ENCODE data around the gene RYR2. TPM values are rescaled to one million over a fixed set of nuclear protein-coding genes. Genes with fewer than 3 reads are reported as not detected.

RYR2 gene
- total RNA-seq, 1 experiment from 2014 or later = 3.4 TPM

GRCh38 chr1:237740846-237741245, 698.9 kb downstream of the RYR2 start:
- Histone ChIP-seq H3K27ac (ENCODE audit: insufficient read length, low read depth, low read length) (no peak overlapping the region), H3K56ac (ENCODE audit: insufficient read length, low read depth, low read length) (no peak overlapping the region), H2BK15ac (ENCODE audit: low read depth, low read length) (no peak overlapping the region), H3K23me2 (ENCODE audit: insufficient read length, low read depth, low read length, poor library complexity, severe bottlenecking) (no peaks in the 10 kb centered on the region), H4K5ac (ENCODE audit: insufficient read length, low read depth, low read length) (no peak overlapping the region), H3K79me1 (ENCODE audit: insufficient read depth, low read depth, low read length, poor library complexity, severe bottlenecking) (no peaks in the 10 kb centered on the region), H3K9ac (ENCODE audit: extremely low read depth, insufficient read length, low read length) (no peak overlapping the region), H4K91ac (ENCODE audit: insufficient read length, low read depth, low read length) (no peak overlapping the region), H4K8ac (replicated peaks; ENCODE audit: insufficient read length, low read depth, low read length) (no peak overlapping the region), H3K4me1 (ENCODE audit: insufficient read depth, low read length) (peaks cover 2% of the 10 kb centered on the region; the same call in 1 of the 2 replicates), H3K14ac (ENCODE audit: insufficient read depth, low read length) (no peak overlapping the region), H2BK120ac (ENCODE audit: low read depth, low read length, poor library complexity, severe bottlenecking) (no peak overlapping the region), H3K4ac (ENCODE audit: low read depth, low read length) (no peak overlapping the region), H2AFZ (ENCODE audit: low read length) (no peak overlapping the region), H2BK20ac (ENCODE audit: low read depth, low read length, poor library complexity, severe bottlenecking) (no peak overlapping the region), H2BK12ac (ENCODE audit: insufficient read length, low read depth, low read length) (no peak overlapping the region), H3T11ph (ENCODE audit: low read length) (no peak overlapping the region), H4K20me1 (ENCODE audit: control insufficient read depth, insufficient read depth, insufficient read length) (no peaks in the 10 kb centered on the region), H3K9me3 (ENCODE audit: control insufficient read depth, low read depth, low read length) (no peaks in the 10 kb centered on the region), H3K4me2 (ENCODE audit: insufficient read depth, insufficient read length, low read length) (no peak overlapping the region), H3K79me2 (ENCODE audit: insufficient read depth, low read length) (no peaks in the 10 kb centered on the region), H3K27me3 (ENCODE audit: insufficient read depth, low read length) (no peaks in the 10 kb centered on the region), H3K18ac (ENCODE audit: insufficient read length, low read depth, low read length) (no peak overlapping the region), H2BK5ac (ENCODE audit: insufficient read length, low read length) (no peak overlapping the region), H2AK5ac (ENCODE audit: insufficient read length, low read length) (no peak overlapping the region), H3K23ac (ENCODE audit: insufficient read length, low read depth, low read length) (no peak overlapping the region)
- no peaks in the 10 kb centered on the region for H3K36me3 Mint-ChIP-seq (ENCODE audit: insufficient read depth in 1 of 3, low read depth in 3 of 3)
- H3K4me1 Mint-ChIP-seq = peaks cover 15 to 21% of the 10 kb centered on the region in 2 experiments
- H3K27me3 Mint-ChIP-seq (ENCODE audit: low read depth) = no peaks in the 10 kb centered on the region
- H3K9me3 Mint-ChIP-seq = no peaks in the 10 kb centered on the region
- TF ChIP-seq CTCF (conservative IDR thresholded peaks at IDR 0.05) = no peak
- H3K27ac Mint-ChIP-seq = no peak overlapping the region
- WGBS (ENCODE audit: extremely low coverage, insufficient read length, low lambda C conversion rate) = no CpG with 5 or more reads among the region's 3 CpGs
- no peak overlapping the region for H3K4me3 Mint-ChIP-seq
- no peak for DNase-seq
